ENCODE measurements around the gene MYO18B. TPM values are rescaled to one million over a fixed set of nuclear protein-coding genes. Genes with fewer than 3 reads are reported as not detected.

MYO18B gene
- total RNA-seq, 1 donor from 2014 or later = 0.07 TPM

DNA sequence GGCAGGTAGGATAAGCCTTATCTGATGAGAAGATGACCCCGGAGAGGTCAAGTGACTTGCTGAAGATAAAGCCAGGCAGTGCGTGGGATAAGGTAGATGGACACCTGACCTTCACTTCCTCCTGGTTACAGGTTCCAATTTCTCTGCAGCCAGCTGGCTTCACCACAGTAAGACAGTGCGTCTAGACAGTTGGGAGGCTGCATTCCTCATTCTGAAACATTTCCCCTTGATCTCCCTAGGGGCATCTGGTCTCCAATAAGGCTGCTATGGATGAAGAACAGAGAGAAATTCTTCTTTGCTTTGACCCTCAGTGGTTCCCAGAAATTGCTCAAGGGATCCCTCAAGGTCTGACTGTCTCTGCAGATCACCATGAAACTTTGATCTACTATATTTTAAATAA is 211.3 kb downstream of the MYO18B start:
- no peak for DNase-seq (ENCODE audit: low read depth)
- Mint-ChIP-seq H3K4me1 (ENCODE audit: low read depth, unreplicated experiment) (peaks cover 5% of the 10 kb centered on the region), H3K9me3 (ENCODE audit: unreplicated experiment) (peaks cover 3% of the 10 kb centered on the region), H3K4me3 (ENCODE audit: unreplicated experiment) (no peak overlapping the region), H3K36me3 (ENCODE audit: low read depth, unreplicated experiment) (no peaks in the 10 kb centered on the region), H3K27me3 (ENCODE audit: low read depth, unreplicated experiment) (peaks cover 26% of the 10 kb centered on the region), H3K27ac (ENCODE audit: unreplicated experiment) (no peak overlapping the region)
- Histone ChIP-seq H3K4me1 (ENCODE audit: insufficient read depth, low read length) (no peaks in the 10 kb centered on the region), H3K4me2 (ENCODE audit: low read length) (no peak overlapping the region), H3K79me2 (ENCODE audit: insufficient read depth, low read length) (no peaks in the 10 kb centered on the region), H3K27me3 (ENCODE audit: insufficient read depth, low read length) (no peaks in the 10 kb centered on the region), H2AFZ (ENCODE audit: low read depth, low read length) (no peak overlapping the region), H3K9me3 (ENCODE audit: insufficient read depth, low read depth, low read length) (peaks cover 4% of the 10 kb centered on the region), H3K9ac (ENCODE audit: low read length) (no peak overlapping the region), H3K36me3 (ENCODE audit: insufficient read depth, low read length) (no peaks in the 10 kb centered on the region), H4K20me1 (ENCODE audit: insufficient read depth, low read length) (no peaks in the 10 kb centered on the region), H3K27ac (ENCODE audit: low read depth, low read length) (no peak overlapping the region), H3K4me3 (ENCODE audit: insufficient read depth, low read depth, low read length) (no peak overlapping the region)
- no peak for FAIRE-seq
- TF ChIP-seq, protein P1, sequence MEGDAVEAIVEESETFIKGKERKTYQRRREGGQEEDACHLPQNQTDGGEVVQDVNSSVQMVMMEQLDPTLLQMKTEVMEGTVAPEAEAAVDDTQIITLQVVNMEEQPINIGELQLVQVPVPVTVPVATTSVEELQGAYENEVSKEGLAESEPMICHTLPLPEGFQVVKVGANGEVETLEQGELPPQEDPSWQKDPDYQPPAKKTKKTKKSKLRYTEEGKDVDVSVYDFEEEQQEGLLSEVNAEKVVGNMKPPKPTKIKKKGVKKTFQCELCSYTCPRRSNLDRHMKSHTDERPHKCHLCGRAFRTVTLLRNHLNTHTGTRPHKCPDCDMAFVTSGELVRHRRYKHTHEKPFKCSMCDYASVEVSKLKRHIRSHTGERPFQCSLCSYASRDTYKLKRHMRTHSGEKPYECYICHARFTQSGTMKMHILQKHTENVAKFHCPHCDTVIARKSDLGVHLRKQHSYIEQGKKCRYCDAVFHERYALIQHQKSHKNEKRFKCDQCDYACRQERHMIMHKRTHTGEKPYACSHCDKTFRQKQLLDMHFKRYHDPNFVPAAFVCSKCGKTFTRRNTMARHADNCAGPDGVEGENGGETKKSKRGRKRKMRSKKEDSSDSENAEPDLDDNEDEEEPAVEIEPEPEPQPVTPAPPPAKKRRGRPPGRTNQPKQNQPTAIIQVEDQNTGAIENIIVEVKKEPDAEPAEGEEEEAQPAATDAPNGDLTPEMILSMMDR (IDR thresholded peaks at IDR 0.05; ENCODE audit: insufficient read depth, low read depth, low read length) = no peak
- TF ChIP-seq EZH2 (IDR thresholded peaks at IDR 0.05; ENCODE audit: insufficient read depth, low read length) = no peak

DNA sequence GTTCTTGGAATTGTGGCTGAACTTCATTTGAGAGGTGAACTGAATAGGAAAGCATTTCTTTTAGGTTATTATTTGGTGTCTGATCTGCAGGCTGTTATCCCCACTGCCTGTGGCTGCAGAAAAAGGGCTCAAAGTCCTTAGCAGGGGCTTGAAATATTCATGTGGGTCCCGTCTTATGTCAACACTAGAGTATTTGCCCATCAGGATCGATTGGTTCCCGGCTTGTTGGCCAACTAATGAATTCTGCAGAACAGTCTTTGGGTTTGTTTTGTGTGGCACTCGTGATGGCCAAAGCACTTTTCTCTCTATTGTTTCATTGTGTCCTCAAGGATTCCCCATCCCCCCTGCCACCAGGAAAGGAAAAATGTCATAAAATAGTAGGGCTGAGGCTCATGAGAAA is 211.9 kb downstream of the MYO18B start:
- Histone ChIP-seq H3K36me3 (ENCODE audit: insufficient read depth, low read length) (no peaks in the 10 kb centered on the region), H3K4me2 (ENCODE audit: low read length) (no peak overlapping the region), H4K20me1 (ENCODE audit: insufficient read depth, low read length) (no peaks in the 10 kb centered on the region), H3K4me3 (ENCODE audit: insufficient read depth, low read depth, low read length) (no peak overlapping the region), H3K79me2 (ENCODE audit: insufficient read depth, low read length) (no peaks in the 10 kb centered on the region), H3K9ac (ENCODE audit: low read length) (no peak overlapping the region), H3K9me3 (ENCODE audit: insufficient read depth, low read depth, low read length) (peaks cover 2% of the 10 kb centered on the region), H3K27ac (ENCODE audit: low read depth, low read length) (no peak overlapping the region), H3K27me3 (ENCODE audit: insufficient read depth, low read length) (no peaks in the 10 kb centered on the region), H2AFZ (ENCODE audit: low read depth, low read length) (no peak overlapping the region), H3K4me1 (ENCODE audit: insufficient read depth, low read length) (no peaks in the 10 kb centered on the region)
- DNase-seq (ENCODE audit: low read depth) = no peak
- Mint-ChIP-seq H3K4me1 (ENCODE audit: low read depth, unreplicated experiment) (peaks cover 5% of the 10 kb centered on the region), H3K36me3 (ENCODE audit: low read depth, unreplicated experiment) (no peaks in the 10 kb centered on the region), H3K27me3 (ENCODE audit: low read depth, unreplicated experiment) (peaks cover 21% of the 10 kb centered on the region), H3K27ac (ENCODE audit: unreplicated experiment) (no peak overlapping the region), H3K4me3 (ENCODE audit: unreplicated experiment) (no peak overlapping the region), H3K9me3 (ENCODE audit: unreplicated experiment) (peaks cover 3% of the 10 kb centered on the region)
- no peak for FAIRE-seq
- TF ChIP-seq, protein P1 (IDR thresholded peaks at IDR 0.05; ENCODE audit: insufficient read depth, low read depth, low read length) = no peak
- TF ChIP-seq EZH2 (IDR thresholded peaks at IDR 0.05; ENCODE audit: insufficient read depth, low read length) = no peak

DNA sequence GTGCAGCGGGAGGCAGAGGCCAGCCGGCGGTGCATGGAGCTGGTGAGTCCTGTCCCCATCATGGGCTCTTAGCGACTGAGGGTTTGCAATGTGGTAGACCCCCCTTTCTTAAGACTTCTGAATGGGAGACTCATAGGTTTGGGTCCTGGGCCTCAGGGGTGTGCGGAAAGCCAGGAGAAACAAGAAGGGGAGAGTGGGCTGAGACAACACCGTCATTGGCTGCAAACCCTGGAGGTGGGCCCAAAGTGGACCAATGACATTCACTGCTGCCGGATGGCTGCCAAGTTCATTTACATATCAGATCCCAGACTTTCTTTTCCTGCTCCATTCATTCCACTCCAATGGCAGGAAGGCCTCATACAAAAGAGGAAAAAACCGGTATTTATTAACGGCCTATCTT is 213.3 kb downstream of the MYO18B start:
- peaks cover 21% of the 10 kb centered on the region for H3K27me3 Mint-ChIP-seq (ENCODE audit: low read depth, unreplicated experiment)
- Histone ChIP-seq H3K79me2 (ENCODE audit: insufficient read depth, low read length) (no peaks in the 10 kb centered on the region), H3K4me1 (ENCODE audit: insufficient read depth, low read length) (no peaks in the 10 kb centered on the region), H3K4me3 (ENCODE audit: insufficient read depth, low read depth, low read length) (no peak overlapping the region), H2AFZ (ENCODE audit: low read depth, low read length) (no peak overlapping the region), H3K27ac (ENCODE audit: low read depth, low read length) (no peak overlapping the region), H3K36me3 (ENCODE audit: insufficient read depth, low read length) (no peaks in the 10 kb centered on the region), H4K20me1 (ENCODE audit: insufficient read depth, low read length) (no peaks in the 10 kb centered on the region), H3K27me3 (ENCODE audit: insufficient read depth, low read length) (no peaks in the 10 kb centered on the region), H3K9ac (ENCODE audit: low read length) (no peak overlapping the region), H3K9me3 (ENCODE audit: insufficient read depth, low read depth, low read length) (no peaks in the 10 kb centered on the region), H3K4me2 (ENCODE audit: low read length) (no peak overlapping the region)
- no peak overlapping the region for H3K4me3 Mint-ChIP-seq (ENCODE audit: unreplicated experiment)
- no peak for DNase-seq (ENCODE audit: low read depth)
- H3K9me3 Mint-ChIP-seq (ENCODE audit: unreplicated experiment) = peaks cover 3% of the 10 kb centered on the region
- no peak for FAIRE-seq
- H3K4me1 Mint-ChIP-seq (ENCODE audit: low read depth, unreplicated experiment) = peaks cover 5% of the 10 kb centered on the region
- TF ChIP-seq, protein P1 (IDR thresholded peaks at IDR 0.05; ENCODE audit: insufficient read depth, low read depth, low read length) = no peak
- no peak for TF ChIP-seq EZH2 (IDR thresholded peaks at IDR 0.05; ENCODE audit: insufficient read depth, low read length)
- H3K36me3 Mint-ChIP-seq (ENCODE audit: low read depth, unreplicated experiment) = no peaks in the 10 kb centered on the region
- no peak overlapping the region for H3K27ac Mint-ChIP-seq (ENCODE audit: unreplicated experiment)

Data from astrocyte (in vitro differentiated cells and primary cell).